GM19372 (cell line): ENCODE data around the gene MRPL4.
A peak's percentile ranks its signal among the peaks of the same experiment; 100 is the strongest.

Source experiments
- ATAC-seq: cut with Tn5 transposase; IDR thresholded peaks from one replicate; pipeline ENCODE4 v1.9.1; 2021; ENCODE audit warnings: mild to moderate bottlenecking, low read depth, moderate library complexity; ENCODE audit not compliant: unreplicated experiment

The MRPL4 gene

GRCh38 chr19:10251792-10252694, at the start of gene MRPL4:
Gene MRPL4, plus strand, starts transcription at chr19:10252214. Its CDS starts 40 bp downstream, at chr19:10252254.
- ATAC-seq: peak; percentile 74

- ATAC-seq: no peak
Observed at GRCh38 chr19:10203686-10204085, 48.3 kb upstream of the MRPL4 start.

- ATAC-seq: no peak
Observed at GRCh38 chr19:10205636-10206035, 46.4 kb upstream of the MRPL4 start.

- ATAC-seq: no peak
Observed at GRCh38 chr19:10206226-10206885, 45.7 kb upstream of the MRPL4 start.

- ATAC-seq: no peak
Observed at GRCh38 chr19:10207026-10207425, 45.0 kb upstream of the MRPL4 start.

GRCh38 chr19:10209315-10209714, 42.7 kb upstream of the MRPL4 start:
- ATAC-seq: no peak

GRCh38 chr19:10211061-10211460, 41.0 kb upstream of the MRPL4 start:
- ATAC-seq: no peak

GRCh38 chr19:10211691-10212090, 40.3 kb upstream of the MRPL4 start:
- ATAC-seq: no peak

GRCh38 chr19:10214784-10215183, 37.2 kb upstream of the MRPL4 start:
- no peak for ATAC-seq

GRCh38 chr19:10217085-10217484, 34.9 kb upstream of the MRPL4 start:
- ATAC-seq: no peak

GRCh38 chr19:10219678-10220077, 32.3 kb upstream of the MRPL4 start:
- no peak for ATAC-seq

GRCh38 chr19:10220695-10221094, 31.3 kb upstream of the MRPL4 start:
- ATAC-seq: no peak

GRCh38 chr19:10222201-10222890, 29.7 kb upstream of the MRPL4 start:
- ATAC-seq: no peak

- no peak for ATAC-seq
Observed at GRCh38 chr19:10223488-10224213, 28.4 kb upstream of the MRPL4 start.

GRCh38 chr19:10224337-10224736, 27.7 kb upstream of the MRPL4 start:
- ATAC-seq: no peak

- ATAC-seq: no peak
Observed at GRCh38 chr19:10226021-10226375, 26.0 kb upstream of the MRPL4 start.

GRCh38 chr19:10226376-10227025, 25.5 kb upstream of the MRPL4 start:
- no peak for ATAC-seq

- ATAC-seq: no peak
Observed at GRCh38 chr19:10227026-10227971, 24.7 kb upstream of the MRPL4 start.

GRCh38 chr19:10228393-10228792, 23.6 kb upstream of the MRPL4 start:
- no peak for ATAC-seq
